OCI-LY3 (cell line): ENCODE data around the gene CGB3.

ENCODE experiments used
- EZH2phosphoT487 ChIP-seq: fragments of 200-600 bp; shearing (Covaris generic); IDR thresholded peaks from 2 replicates; pipeline ENCODE4 v1.6.1; 2018; ENCODE audit warnings: antibody characterized with exemption, mixed run types, low read depth
- TF ChIP-seq, protein P1 (sequence below): fragments of 200-600, 300-600 bp; sonication (generic); IDR thresholded peaks from 2 replicates; pipeline ENCODE4 v1.5.1; 2014; ENCODE audit warnings: antibody characterized with exemption, low read length, low read depth

DNA sequence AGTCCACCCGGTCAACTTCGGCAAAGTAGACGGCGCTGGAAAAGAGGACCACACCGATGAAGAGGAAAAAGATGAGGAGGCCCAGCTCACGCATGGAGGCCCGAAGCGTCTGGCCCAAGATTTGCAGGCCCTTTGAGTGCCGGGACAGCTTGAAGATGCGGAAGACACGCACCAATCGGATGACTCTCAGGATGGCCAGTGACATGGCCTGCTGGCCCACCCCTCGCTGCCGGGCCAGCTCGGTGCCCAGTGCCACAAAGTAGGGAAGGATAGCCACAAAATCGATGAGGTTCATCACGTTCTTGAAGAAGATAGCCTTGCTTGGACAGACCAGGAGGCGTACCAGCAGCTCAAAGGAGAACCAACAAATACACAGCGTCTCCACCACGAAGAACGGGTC is 46.3 kb upstream of the CGB3 start:
- TF ChIP-seq, protein P1, sequence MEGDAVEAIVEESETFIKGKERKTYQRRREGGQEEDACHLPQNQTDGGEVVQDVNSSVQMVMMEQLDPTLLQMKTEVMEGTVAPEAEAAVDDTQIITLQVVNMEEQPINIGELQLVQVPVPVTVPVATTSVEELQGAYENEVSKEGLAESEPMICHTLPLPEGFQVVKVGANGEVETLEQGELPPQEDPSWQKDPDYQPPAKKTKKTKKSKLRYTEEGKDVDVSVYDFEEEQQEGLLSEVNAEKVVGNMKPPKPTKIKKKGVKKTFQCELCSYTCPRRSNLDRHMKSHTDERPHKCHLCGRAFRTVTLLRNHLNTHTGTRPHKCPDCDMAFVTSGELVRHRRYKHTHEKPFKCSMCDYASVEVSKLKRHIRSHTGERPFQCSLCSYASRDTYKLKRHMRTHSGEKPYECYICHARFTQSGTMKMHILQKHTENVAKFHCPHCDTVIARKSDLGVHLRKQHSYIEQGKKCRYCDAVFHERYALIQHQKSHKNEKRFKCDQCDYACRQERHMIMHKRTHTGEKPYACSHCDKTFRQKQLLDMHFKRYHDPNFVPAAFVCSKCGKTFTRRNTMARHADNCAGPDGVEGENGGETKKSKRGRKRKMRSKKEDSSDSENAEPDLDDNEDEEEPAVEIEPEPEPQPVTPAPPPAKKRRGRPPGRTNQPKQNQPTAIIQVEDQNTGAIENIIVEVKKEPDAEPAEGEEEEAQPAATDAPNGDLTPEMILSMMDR: no peak
- no peak for TF ChIP-seq EZH2phosphoT487
